GM13977 (cell line): Measurements from ENCODE around the gene SCART1.
"Not testable (repeated sequence)": the region's sequence is repeated elsewhere in the genome, so short reads cannot be mapped to it uniquely, and the experiment has no call there.

Experiments
- DNase-seq: peaks from one replicate; pipeline ENCODE4 v3.0.0; 2012; ENCODE audit warnings: low spot score
- in situ Hi-C: fragments of 300-500 bp; cut with MboI; formaldehyde crosslinking; loops from one replicate; pipeline ENCODE4 v1.12.0; 2022; ENCODE audit warnings: low sequenced_read_pairs, low pct_unique_long_range_greater_than_20kb, mixed read lengths, inconsistent platforms; ENCODE audit not compliant: unreplicated experiment
- TF ChIP-seq, protein P1 (sequence below): IDR thresholded peaks from 2 replicates; pipeline ENCODE4 v1.5.1; 2012; ENCODE audit warnings: mild to moderate bottlenecking, control low read depth; ENCODE audit not compliant: insufficient read depth; ENCODE audit errors: extremely low read depth, missing control alignments

Gene SCART1

DNA sequence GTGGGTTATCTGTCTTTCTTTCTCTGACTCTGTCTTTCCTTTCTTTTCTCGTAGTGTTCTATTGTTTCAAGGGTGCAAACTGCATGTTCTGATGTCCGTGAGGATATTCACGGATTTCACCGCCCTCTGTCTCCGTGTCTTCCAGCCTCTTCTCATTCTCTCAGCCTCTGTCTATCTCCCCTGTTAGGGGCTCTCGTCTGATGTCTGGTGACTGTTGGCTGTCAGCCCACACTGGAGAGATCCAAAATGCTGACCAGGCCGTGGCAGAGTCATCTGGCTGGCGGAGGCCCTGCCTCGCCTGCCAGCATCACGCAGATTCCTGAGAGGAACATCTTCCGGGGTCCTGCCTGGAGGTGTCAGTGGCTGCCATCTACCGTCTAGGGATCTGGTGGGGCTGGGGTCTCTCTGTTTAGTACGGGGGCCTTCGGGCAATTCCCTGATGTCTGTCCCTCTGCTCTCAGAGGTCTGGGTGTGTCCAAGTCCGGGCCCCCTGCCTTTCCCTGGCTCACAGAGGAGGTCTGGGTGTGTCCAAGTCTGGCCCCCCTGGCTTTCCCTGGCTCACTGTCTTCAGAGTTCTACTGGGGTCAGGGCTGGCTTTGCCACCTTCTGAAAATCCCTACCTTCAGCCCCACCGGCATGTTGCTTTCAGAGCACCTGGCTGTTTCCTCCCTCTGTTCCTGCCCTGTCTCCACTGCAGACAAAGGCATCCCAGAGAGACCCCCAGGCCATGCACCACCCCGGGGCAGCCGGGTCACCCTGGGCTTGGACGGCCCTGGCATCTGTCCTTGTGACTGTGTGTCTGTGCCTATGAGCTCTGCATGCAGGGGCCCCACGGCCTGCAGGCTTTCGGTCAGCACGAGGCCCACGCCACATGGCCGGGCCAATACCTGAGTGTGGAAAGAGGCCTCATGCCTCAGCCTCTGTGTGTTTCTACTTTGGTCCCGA lies 14.0 kb upstream of the SCART1 start:
- TF ChIP-seq, protein P1, sequence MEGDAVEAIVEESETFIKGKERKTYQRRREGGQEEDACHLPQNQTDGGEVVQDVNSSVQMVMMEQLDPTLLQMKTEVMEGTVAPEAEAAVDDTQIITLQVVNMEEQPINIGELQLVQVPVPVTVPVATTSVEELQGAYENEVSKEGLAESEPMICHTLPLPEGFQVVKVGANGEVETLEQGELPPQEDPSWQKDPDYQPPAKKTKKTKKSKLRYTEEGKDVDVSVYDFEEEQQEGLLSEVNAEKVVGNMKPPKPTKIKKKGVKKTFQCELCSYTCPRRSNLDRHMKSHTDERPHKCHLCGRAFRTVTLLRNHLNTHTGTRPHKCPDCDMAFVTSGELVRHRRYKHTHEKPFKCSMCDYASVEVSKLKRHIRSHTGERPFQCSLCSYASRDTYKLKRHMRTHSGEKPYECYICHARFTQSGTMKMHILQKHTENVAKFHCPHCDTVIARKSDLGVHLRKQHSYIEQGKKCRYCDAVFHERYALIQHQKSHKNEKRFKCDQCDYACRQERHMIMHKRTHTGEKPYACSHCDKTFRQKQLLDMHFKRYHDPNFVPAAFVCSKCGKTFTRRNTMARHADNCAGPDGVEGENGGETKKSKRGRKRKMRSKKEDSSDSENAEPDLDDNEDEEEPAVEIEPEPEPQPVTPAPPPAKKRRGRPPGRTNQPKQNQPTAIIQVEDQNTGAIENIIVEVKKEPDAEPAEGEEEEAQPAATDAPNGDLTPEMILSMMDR: no peak
- DNase-seq: no peak
- in situ Hi-C loops: no loop called here

GRCh38 chr10:133440633-133441285 lies 13.0 kb upstream of the SCART1 start:
- in situ Hi-C loops: no loop called here
- TF ChIP-seq, protein P1: no peak

DNA sequence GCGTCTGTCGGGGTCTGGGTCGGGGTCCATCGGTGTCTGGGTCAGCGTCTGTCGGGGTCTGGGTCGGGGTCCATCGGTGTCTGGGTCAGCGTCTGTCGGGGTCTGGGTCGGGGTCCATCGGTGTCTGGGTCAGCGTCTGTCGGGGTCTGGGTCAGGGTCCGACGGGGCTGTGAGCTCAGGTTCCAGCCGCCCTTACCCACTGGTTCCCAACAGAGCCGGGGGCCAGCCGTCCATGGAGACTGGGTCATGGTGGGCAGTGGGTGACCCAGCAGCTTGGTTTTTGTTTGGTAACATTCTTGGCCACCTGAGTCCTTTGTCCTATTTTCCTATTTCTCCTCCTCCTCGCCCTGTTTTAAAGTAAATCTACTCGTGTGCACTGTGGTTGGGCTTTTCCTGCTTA lies 12.4 kb upstream of the SCART1 start:
- in situ Hi-C loops, DNase-seq: not testable (repeated sequence)

More at GRCh38 chr10:133440633-133441285, 13.0 kb upstream of the SCART1 start:
- no peak for DNase-seq

DNA sequence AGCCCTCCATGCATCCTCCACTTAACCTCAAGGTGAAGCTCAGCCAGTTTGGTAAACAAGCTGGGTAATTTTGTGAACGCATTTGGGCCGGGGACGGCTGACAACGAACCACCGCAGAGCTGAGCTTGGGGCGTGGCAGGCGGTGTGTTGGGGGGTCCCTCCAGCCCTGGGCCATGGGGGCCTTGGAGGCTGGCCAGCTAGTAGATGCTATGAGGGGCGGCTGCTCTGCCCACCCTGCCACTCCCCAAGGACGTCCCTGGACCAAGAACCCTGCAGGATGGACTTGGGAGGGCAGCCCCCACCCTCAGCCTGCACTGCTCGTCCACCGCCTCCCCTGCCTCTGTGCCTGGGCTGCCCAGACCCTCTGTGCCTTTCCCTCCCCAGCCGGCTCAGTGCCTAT lies 12.0 kb upstream of the SCART1 start:
- no peak for DNase-seq
- in situ Hi-C loops: no loop called here
- TF ChIP-seq, protein P1: no peak

DNA sequence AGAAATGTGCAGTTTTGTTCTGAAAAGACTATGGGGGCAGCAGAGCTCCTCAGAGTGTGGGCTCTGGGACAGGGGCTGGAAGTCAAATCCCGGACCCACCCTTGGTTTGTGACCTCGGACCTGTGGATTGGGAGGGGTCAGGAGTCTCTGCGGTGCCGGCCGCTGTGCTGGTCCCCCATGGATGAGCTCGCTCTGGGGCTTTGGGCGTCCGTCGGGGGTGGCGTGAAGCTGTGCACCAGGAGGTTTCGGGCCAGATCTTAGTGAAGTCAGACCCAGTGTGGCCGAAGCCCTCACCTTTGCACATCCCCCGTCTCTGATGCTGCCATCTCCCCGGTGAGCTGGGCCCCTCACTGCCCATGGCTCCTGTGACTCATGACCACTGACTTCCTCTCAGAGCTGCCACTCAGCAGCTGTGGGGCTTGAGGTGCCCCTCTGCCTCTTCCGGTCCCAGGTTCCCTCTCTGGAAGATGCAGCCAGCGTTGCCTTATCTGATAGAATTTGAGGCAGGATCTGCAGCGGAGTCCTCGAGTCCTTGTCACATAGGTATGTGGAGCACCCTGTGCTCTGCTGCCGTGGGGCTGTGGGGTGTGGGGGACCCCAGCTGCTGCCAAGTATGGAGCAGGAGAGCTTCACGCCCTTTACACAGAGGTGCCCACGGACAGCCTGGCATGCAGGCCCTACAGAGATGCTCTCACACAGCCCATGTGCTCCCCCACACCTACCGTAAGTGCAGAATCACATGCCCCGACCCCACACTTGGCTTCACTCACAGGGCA lies 11.4 kb upstream of the SCART1 start:
- no peak for DNase-seq
- in situ Hi-C loops: no loop called here
- TF ChIP-seq, protein P1: no peak

DNA sequence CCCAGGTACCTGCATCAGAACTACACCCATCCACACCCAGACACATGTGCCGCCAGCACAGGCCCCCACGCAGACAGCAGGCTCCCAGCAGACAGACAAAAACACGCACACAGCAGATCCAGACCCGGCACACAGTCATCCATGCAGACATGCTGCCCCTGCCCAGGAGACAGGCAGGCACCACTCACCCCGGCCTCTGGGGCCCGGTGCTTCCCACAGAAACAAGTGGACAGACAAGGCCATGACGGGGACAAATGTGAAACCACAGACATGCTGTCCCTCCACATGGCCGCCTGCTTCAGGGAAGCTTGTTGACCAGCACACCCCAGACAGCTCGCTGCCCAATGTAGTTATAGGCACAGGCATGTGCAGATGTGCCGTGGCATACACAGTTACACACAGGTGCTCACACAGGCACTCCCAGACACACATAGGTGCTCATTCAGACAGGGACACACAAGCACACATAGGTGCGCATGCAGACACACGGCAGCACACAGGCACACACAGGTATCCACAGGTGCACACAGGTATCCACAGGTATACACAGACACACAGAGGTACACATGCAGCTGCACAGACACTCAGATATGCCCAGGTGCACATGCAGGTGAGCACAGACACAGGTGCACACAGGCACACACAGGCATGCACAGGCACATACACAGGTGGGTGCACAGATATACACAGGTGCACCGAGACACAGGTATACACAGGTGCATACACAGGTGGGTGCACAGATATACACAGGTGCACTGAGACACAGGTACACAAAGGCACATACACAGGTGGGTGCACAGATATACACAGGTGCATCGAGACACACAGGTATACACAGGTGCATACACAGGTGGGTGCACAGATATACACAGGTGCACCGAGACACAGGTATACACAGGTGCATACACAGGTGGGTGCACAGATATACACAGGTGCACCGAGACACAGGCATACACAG lies 10.5 kb upstream of the SCART1 start:
- in situ Hi-C loops: no loop called here
- no peak for DNase-seq

More for the DNA sequence above, 10.5 kb upstream of the SCART1 start:
- TF ChIP-seq, protein P1: no peak
